ENCODE data around the gene CNNM2.

The CNNM2 gene

DNA sequence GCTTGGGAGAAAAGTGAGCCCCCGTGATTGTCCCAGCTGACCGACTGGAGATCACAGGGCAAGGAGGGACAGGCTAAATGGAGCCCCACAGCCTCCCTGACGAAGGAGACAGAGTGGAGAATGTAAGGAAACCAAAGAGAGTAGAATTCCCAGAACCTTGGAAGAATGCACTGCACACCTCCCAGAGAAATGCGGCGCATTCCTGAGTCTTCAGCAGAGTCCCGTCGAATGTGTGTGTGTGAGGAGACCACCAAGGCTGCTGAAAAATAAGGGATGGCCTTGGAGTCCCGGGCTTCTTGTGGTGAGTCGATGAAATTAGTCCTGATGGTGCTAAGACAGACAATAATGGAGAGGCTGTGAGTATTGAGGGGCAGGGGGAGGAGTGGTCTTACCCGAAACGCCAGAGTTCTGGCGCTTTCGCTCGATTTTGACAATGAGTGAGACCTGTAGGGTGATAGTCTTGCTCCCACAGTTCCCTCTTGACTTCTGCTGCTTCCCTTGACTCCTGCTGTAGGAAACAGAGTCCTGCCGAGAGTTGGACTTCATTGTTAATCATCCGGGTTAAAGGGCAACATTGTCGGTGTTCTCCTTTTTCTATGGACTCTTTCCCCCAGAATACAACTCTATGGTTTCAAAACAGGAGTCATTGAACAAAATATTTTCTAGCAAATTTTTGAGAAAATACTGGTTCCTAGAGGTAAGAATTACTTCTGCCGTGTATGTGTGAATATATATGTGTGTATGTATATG is 103.2 kb downstream of the CNNM2 start:
- TF ChIP-seq, protein P1, sequence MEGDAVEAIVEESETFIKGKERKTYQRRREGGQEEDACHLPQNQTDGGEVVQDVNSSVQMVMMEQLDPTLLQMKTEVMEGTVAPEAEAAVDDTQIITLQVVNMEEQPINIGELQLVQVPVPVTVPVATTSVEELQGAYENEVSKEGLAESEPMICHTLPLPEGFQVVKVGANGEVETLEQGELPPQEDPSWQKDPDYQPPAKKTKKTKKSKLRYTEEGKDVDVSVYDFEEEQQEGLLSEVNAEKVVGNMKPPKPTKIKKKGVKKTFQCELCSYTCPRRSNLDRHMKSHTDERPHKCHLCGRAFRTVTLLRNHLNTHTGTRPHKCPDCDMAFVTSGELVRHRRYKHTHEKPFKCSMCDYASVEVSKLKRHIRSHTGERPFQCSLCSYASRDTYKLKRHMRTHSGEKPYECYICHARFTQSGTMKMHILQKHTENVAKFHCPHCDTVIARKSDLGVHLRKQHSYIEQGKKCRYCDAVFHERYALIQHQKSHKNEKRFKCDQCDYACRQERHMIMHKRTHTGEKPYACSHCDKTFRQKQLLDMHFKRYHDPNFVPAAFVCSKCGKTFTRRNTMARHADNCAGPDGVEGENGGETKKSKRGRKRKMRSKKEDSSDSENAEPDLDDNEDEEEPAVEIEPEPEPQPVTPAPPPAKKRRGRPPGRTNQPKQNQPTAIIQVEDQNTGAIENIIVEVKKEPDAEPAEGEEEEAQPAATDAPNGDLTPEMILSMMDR (conservative IDR thresholded peaks at IDR 0.05; ENCODE audit: low read length), result no peak
- no peak for TF ChIP-seq EZH2phosphoT487 (IDR thresholded peaks at IDR 0.05; ENCODE audit: borderline replicate concordance)
- Histone ChIP-seq H3K9me3 (ENCODE audit: insufficient read depth, low read depth, low read length) (no peaks in the 10 kb centered on the region), H3K79me2 (ENCODE audit: insufficient read depth, low read length) (no peaks in the 10 kb centered on the region), H3K4me3 (ENCODE audit: low read length, poor library complexity, severe bottlenecking) (no peak overlapping the region), H3K27me3 (ENCODE audit: insufficient read depth, low read length, poor library complexity, severe bottlenecking) (no peaks in the 10 kb centered on the region), H3K4me2 (ENCODE audit: low read depth, low read length, poor library complexity, severe bottlenecking) (no peak overlapping the region), H3K4me1 (ENCODE audit: insufficient read depth, low read length, poor library complexity, severe bottlenecking) (peaks cover 2% of the 10 kb centered on the region), H3F3A (ENCODE audit: low read depth) (no peaks in the 10 kb centered on the region), H3K9me2 (replicated peaks; ENCODE audit: low read depth, low read length) (no peaks in the 10 kb centered on the region), H4K20me1 (ENCODE audit: insufficient read depth, low read length, poor library complexity, severe bottlenecking) (no peaks in the 10 kb centered on the region), H2AFZ (ENCODE audit: low read length) (no peak overlapping the region), H3K9ac (ENCODE audit: low read depth, low read length, poor library complexity, severe bottlenecking) (no peak overlapping the region), H3K36me3 (ENCODE audit: insufficient read depth, low read length) (no peaks in the 10 kb centered on the region)

DNA sequence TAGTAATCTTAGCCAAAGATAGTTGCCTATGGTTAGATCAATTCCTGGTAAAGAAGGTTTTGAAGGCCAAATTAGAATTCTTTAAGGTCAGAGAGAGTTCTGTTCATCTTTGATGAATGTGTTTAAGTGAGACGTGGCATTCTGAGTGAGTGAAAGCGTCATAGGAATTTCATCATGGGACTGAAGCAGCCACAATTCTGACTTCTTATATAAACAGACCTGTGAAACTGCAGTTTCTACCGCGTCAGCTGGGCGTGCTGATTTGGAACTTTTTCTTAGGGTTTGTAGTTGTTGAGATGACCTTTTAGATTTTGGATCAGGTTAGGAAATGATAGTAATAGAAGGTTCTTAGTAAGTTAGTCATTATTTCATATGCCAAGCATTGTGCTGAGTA is 103.8 kb downstream of the CNNM2 start:
- Histone ChIP-seq H3K4me3 (ENCODE audit: low read length, poor library complexity, severe bottlenecking) (no peak overlapping the region), H3K9ac (ENCODE audit: low read depth, low read length, poor library complexity, severe bottlenecking) (no peak overlapping the region), H3K27me3 (ENCODE audit: insufficient read depth, low read length, poor library complexity, severe bottlenecking) (no peaks in the 10 kb centered on the region), H3K9me3 (ENCODE audit: insufficient read depth, low read depth, low read length) (no peaks in the 10 kb centered on the region), H4K20me1 (ENCODE audit: insufficient read depth, low read length, poor library complexity, severe bottlenecking) (no peaks in the 10 kb centered on the region), H3K36me3 (ENCODE audit: insufficient read depth, low read length) (no peaks in the 10 kb centered on the region), H3F3A (ENCODE audit: low read depth) (no peaks in the 10 kb centered on the region), H3K9me2 (replicated peaks; ENCODE audit: low read depth, low read length) (no peaks in the 10 kb centered on the region), H2AFZ (ENCODE audit: low read length) (no peak overlapping the region), H3K4me2 (ENCODE audit: low read depth, low read length, poor library complexity, severe bottlenecking) (no peak overlapping the region), H3K4me1 (ENCODE audit: insufficient read depth, low read length, poor library complexity, severe bottlenecking) (no peaks in the 10 kb centered on the region), H3K79me2 (ENCODE audit: insufficient read depth, low read length) (no peaks in the 10 kb centered on the region)
- no peak for TF ChIP-seq EZH2phosphoT487 (IDR thresholded peaks at IDR 0.05; ENCODE audit: borderline replicate concordance)
- TF ChIP-seq, protein P1 (conservative IDR thresholded peaks at IDR 0.05; ENCODE audit: low read length), result no peak

DNA sequence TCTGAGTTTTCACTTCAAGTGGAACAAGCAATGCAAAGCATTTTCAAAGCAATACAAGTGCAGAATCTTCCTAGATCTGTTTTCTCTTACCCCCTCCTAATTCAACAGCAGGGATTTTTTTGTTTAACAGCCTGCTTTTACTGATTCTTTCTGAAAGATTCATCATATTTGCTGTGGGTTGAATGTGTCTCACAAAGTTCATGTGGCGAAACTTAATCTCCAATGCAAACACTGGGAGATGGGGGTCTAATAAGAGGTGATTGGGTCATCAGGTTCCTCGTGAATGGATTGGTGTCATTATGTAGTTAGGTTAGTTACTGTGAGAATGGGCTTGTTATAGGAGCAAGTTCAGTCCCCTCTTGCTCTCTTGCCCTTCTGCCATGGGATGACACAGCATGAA is 107.6 kb downstream of the CNNM2 start:
- TF ChIP-seq EZH2phosphoT487 (IDR thresholded peaks at IDR 0.05; ENCODE audit: borderline replicate concordance), result no peak
- TF ChIP-seq, protein P1 (conservative IDR thresholded peaks at IDR 0.05; ENCODE audit: low read length), result no peak
- no peaks in the 10 kb centered on the region for H3F3A ChIP-seq (ENCODE audit: low read depth)
- H3K9me2 ChIP-seq (replicated peaks; ENCODE audit: low read depth, low read length), result no peaks in the 10 kb centered on the region
- no peaks in the 10 kb centered on the region for H4K20me1 ChIP-seq (ENCODE audit: insufficient read depth, low read length, poor library complexity, severe bottlenecking)
- no peak overlapping the region for H2AFZ ChIP-seq (ENCODE audit: low read length)
- H3K27me3 ChIP-seq (ENCODE audit: insufficient read depth, low read length, poor library complexity, severe bottlenecking), result no peaks in the 10 kb centered on the region
- no peaks in the 10 kb centered on the region for H3K79me2 ChIP-seq (ENCODE audit: insufficient read depth, low read length)
- H3K4me3 ChIP-seq (ENCODE audit: low read length, poor library complexity, severe bottlenecking), result no peak overlapping the region
- no peak overlapping the region for H3K4me2 ChIP-seq (ENCODE audit: low read depth, low read length, poor library complexity, severe bottlenecking)
- H3K36me3 ChIP-seq (ENCODE audit: insufficient read depth, low read length), result no peaks in the 10 kb centered on the region
- H3K9ac ChIP-seq (ENCODE audit: low read depth, low read length, poor library complexity, severe bottlenecking), result no peak overlapping the region
- H3K9me3 ChIP-seq (ENCODE audit: insufficient read depth, low read depth, low read length), result no peaks in the 10 kb centered on the region
- H3K4me1 ChIP-seq (ENCODE audit: insufficient read depth, low read length, poor library complexity, severe bottlenecking), result no peaks in the 10 kb centered on the region
